WERI-Rb-1 (cell line): ENCODE measurements around the gene PARD3B.
A peak's percentile ranks its signal among the peaks of the same experiment; 100 is the strongest.

ENCODE experiments used
- DNase-seq: peaks from one replicate; pipeline ENCODE4 v3.0.0-alpha.2; 2020
- H3K27ac ChIP-seq: fragments of 250-450 bp; sonication (Bioruptor Pico); 2 replicates; pipeline ENCODE4 v1.5.1; 2020; ENCODE audit warnings: mild to moderate bottlenecking, moderate library complexity
- H3K27me3 ChIP-seq: fragments of 250-450 bp; sonication (Bioruptor Pico); 2 replicates; pipeline ENCODE4 v1.5.1; 2021; ENCODE audit warnings: mild to moderate bottlenecking, low read depth, moderate library complexity; ENCODE audit not compliant: insufficient read depth, severe bottlenecking
- H3K36me3 ChIP-seq: fragments of 250-450 bp; sonication (Bioruptor Pico); 2 replicates; pipeline ENCODE4 v1.5.1; 2020; ENCODE audit warnings: mild to moderate bottlenecking, moderate library complexity
- H3K4me3 ChIP-seq: 2 replicates; pipeline ENCODE4 v1.5.1; 2011; ENCODE audit warnings: low read depth, mild to moderate bottlenecking, control low read depth, low read length
- H3K9me3 ChIP-seq: fragments of 250-450 bp; sonication (Bioruptor Pico); 2 replicates; pipeline ENCODE4 v1.5.1; 2021; ENCODE audit warnings: mild to moderate bottlenecking, moderate library complexity; ENCODE audit not compliant: severe bottlenecking
- TF ChIP-seq, protein P1 (sequence below): IDR thresholded peaks from 2 replicates; pipeline ENCODE4 v1.5.1; 2011; ENCODE audit warnings: low read depth, mild to moderate bottlenecking, control low read depth, inconsistent platforms, low read length

Gene PARD3B

DNA sequence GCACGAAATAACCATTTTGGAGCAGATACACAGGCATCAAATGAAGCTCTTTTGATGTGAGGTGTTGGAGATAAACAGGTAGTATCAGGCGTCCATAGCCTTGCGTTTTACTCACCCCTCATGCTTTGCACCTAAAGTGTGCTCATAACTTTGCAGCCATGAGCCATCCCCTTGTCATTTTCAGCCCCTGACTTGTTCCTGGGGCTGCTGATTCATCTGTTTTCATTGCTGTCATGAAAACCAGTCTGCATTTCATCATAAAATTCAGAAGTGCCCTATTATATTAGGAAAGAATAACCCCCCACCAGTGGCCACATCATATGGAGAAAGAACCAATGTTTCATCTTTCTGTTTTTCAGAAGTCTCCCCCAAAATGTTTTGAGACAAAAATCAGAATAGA, 807.3 kb downstream of the PARD3B start:
- Histone ChIP-seq H3K9me3 (no peaks in the 10 kb centered on the region), H3K27me3 (no peaks in the 10 kb centered on the region), H3K36me3 (no peaks in the 10 kb centered on the region), H3K27ac (no peak overlapping the region), H3K4me3 (no peak overlapping the region)
- TF ChIP-seq, protein P1, sequence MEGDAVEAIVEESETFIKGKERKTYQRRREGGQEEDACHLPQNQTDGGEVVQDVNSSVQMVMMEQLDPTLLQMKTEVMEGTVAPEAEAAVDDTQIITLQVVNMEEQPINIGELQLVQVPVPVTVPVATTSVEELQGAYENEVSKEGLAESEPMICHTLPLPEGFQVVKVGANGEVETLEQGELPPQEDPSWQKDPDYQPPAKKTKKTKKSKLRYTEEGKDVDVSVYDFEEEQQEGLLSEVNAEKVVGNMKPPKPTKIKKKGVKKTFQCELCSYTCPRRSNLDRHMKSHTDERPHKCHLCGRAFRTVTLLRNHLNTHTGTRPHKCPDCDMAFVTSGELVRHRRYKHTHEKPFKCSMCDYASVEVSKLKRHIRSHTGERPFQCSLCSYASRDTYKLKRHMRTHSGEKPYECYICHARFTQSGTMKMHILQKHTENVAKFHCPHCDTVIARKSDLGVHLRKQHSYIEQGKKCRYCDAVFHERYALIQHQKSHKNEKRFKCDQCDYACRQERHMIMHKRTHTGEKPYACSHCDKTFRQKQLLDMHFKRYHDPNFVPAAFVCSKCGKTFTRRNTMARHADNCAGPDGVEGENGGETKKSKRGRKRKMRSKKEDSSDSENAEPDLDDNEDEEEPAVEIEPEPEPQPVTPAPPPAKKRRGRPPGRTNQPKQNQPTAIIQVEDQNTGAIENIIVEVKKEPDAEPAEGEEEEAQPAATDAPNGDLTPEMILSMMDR, result no peak
- DNase-seq, result no peak

DNA sequence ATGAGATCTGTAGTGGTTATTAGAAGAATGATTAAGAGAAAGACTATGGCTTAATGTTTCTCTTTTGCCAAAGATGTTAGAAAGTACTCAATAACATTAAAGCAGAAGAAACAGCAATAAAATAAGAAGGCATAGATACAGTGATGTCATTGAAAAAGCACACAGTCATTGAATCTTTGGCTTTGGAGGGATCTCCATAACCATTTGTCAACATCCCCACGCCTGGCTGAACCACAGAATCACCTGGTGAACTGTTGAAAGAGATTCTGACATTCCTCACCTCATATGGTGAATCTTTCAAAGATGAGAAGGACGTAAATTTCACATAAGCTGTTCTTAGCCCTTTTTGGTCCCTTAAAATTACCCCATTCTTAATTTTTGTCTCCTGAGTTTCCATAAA, 812.5 kb downstream of the PARD3B start:
- Histone ChIP-seq H3K4me3 (no peak overlapping the region), H3K27me3 (no peaks in the 10 kb centered on the region), H3K27ac (no peak overlapping the region), H3K36me3 (no peaks in the 10 kb centered on the region), H3K9me3 (no peaks in the 10 kb centered on the region)
- TF ChIP-seq, protein P1, result no peak
- DNase-seq, result no peak

DNA sequence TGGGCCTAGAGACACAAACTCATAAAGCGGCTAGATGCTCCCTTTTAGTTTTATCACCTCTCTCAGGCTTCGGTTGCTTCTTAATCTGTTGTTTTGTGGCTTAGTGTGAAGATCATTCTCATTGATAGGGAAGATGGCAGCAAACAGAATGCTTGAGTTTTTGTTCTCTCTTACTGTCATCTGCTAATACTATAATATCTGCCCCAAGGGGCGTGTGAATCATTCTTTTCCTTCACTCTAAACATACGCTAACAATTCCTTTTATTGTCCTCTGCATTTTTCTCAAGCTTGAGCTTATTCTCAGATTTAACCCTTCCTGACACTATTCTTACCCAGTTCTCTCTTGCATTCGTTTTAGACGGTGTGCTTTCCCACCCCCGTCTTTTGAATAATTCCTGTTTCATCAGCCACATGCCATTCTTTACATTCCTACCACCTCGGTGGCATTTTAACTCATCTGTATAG, 813.1 kb downstream of the PARD3B start:
- TF ChIP-seq, protein P1, result no peak
- Histone ChIP-seq H3K27me3 (no peaks in the 10 kb centered on the region), H3K4me3 (no peak overlapping the region), H3K9me3 (no peaks in the 10 kb centered on the region), H3K36me3 (no peaks in the 10 kb centered on the region), H3K27ac (no peak overlapping the region)
- no peak for DNase-seq

DNA sequence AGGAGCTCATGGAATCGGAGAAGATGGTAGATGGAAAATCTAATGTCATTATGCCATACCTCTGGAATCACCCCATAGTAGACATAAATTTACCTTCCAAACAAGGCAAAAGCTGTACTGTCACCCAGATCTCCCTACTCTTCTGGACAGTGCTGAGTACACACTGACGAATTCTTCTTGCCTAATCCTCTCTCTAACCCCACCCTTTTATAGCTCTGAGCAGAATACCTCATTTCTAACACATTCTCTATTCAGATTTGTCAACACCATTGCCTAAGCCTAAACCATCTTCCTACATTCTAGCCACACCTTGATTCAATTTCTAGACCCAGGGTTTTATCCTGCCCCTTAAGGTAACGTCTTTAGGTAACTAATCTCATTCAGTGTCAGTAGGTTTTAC, 816.0 kb downstream of the PARD3B start:
- DNase-seq, result no peak
- no peak overlapping the region for H3K4me3 ChIP-seq
- H3K9me3 ChIP-seq, result no peaks in the 10 kb centered on the region
- no peaks in the 10 kb centered on the region for H3K36me3 ChIP-seq
- no peak overlapping the region for H3K27ac ChIP-seq
- TF ChIP-seq, protein P1, result no peak
- H3K27me3 ChIP-seq, result no peaks in the 10 kb centered on the region

DNA sequence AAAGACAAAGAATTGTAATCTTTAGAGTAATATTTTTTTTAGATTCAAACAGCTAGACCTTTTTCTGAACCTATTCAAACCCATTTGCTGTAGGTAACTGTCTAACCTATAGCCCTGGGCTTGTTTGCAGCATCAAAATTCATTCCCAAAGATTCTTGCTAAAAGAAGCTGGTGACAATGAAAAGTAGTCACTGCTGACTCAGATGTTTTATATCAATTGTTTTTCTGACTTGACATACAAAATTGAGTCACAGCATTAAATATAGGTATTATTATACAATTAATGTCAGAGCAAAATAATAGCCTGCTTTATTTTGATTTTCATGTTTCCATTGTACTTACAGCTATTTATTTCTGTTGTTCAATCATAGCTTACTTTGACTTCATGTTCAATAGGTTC, 816.7 kb downstream of the PARD3B start:
- TF ChIP-seq, protein P1, result no peak
- H3K36me3 ChIP-seq, result no peaks in the 10 kb centered on the region
- DNase-seq, result no peak
- H3K4me3 ChIP-seq, result no peak overlapping the region
- H3K9me3 ChIP-seq, result no peaks in the 10 kb centered on the region
- H3K27me3 ChIP-seq, result no peaks in the 10 kb centered on the region
- no peak overlapping the region for H3K27ac ChIP-seq

DNA sequence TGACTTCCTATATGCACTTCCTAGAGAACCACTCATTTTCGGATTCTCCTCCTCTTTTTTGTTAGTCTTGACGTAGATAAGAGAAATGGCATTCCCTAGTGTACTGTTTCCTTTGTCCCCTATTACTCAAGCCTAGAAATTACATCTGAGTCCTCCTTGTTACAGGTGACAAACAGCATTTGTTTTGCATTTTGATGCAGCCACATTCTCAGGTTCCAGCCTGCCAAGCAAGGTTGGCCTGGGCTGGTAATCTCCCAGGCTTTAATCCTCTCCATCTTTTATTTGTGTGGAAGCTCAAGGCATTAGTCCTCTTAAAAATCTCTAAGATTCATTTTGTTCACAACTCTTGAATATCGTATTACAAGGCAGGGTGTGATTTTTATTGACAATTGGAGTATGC, 819.0 kb downstream of the PARD3B start:
- Histone ChIP-seq H3K27me3 (no peaks in the 10 kb centered on the region), H3K4me3 (no peak overlapping the region), H3K27ac (no peak overlapping the region), H3K36me3 (no peaks in the 10 kb centered on the region), H3K9me3 (no peaks in the 10 kb centered on the region)
- TF ChIP-seq, protein P1, result no peak
- peak; percentile 60 for DNase-seq
